ENCODE data around the gene NRAP.

The NRAP gene

GRCh38 chr10:113590581-113590980, 73.3 kb downstream of the NRAP start:
- H3K27ac ChIP-seq: no peak overlapping the region
- TF ChIP-seq ZFX (IDR thresholded peaks at IDR 0.05; ENCODE audit: borderline replicate concordance) (no peak), CTCF (IDR thresholded peaks at IDR 0.05) (no peak)

GRCh38 chr10:113589201-113589770, 74.6 kb downstream of the NRAP start:
- H3K27ac ChIP-seq: no peak overlapping the region
- no peak for TF ChIP-seq ZFX (IDR thresholded peaks at IDR 0.05; ENCODE audit: borderline replicate concordance)
- no peak for TF ChIP-seq CTCF (IDR thresholded peaks at IDR 0.05)

GRCh38 chr10:113585949-113586348, 77.9 kb downstream of the NRAP start:
- no peak overlapping the region for H3K27ac ChIP-seq
- TF ChIP-seq ZFX (IDR thresholded peaks at IDR 0.05; ENCODE audit: borderline replicate concordance) (no peak), CTCF (IDR thresholded peaks at IDR 0.05) (no peak)

GRCh38 chr10:113583571-113583970, 80.3 kb downstream of the NRAP start:
- no peak overlapping the region for H3K27ac ChIP-seq
- TF ChIP-seq CTCF (IDR thresholded peaks at IDR 0.05): no peak

- TF ChIP-seq ZFX (IDR thresholded peaks at IDR 0.05; ENCODE audit: borderline replicate concordance) (no peak), CTCF (IDR thresholded peaks at IDR 0.05) (no peak)
Measured at GRCh38 chr10:113581092-113581491, 82.7 kb downstream of the NRAP start.

GRCh38 chr10:113578773-113579172, 85.1 kb downstream of the NRAP start:
- TF ChIP-seq ZFX (IDR thresholded peaks at IDR 0.05; ENCODE audit: borderline replicate concordance) (no peak), CTCF (IDR thresholded peaks at IDR 0.05) (no peak)
- no peak overlapping the region for H3K27ac ChIP-seq

More at GRCh38 chr10:113581092-113581491, 82.7 kb downstream of the NRAP start:
- no peak overlapping the region for H3K27ac ChIP-seq

GRCh38 chr10:113576852-113577251, 87.0 kb downstream of the NRAP start:
- no peak for TF ChIP-seq CTCF (IDR thresholded peaks at IDR 0.05)
- no peak for TF ChIP-seq ZFX (IDR thresholded peaks at IDR 0.05; ENCODE audit: borderline replicate concordance)
- no peak overlapping the region for H3K27ac ChIP-seq

Measured in 22Rv1 (cell line).